Measurements from ENCODE around the gene SPATA32.

DNA sequence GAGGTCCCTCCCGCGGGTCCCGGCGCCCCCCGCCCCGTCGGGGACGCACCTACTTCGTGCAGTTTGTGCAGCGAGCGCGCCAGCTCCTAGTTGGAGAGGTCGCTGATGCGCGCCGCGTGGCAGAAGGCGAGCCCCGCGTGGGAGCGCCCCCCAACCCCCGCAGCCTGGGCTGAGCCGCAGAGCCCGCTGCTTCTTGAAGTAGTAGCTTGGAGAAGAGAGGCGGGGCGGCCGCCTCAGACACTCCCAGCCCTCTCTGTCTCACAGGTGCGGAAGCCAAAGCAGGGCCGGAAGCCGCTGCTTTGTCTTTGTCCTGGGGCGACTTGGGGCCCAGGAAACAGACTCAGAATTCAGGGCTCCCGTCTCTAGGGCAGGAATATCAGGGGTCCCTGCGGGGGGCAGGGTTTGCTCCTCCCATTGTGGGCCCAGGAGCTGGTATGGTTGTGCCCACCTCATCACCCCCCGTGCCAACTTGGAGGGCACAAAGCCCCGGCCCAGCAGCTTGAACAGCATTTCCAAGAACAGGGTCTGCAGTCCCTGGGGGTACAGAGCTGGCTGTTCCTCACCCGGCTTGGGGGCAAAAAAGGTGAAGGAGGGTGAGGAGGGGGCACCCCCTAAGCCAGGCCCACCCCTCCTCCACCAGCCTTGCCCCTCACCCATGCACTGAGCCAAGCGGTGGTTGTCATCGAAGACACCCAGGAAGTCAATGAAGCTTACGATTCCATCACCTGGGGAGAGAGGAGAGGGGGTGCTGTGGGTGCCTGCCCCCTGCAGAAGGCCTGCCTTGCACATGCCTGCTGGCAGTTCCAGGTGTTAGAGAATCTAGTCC lies 13.5 kb downstream of the SPATA32 start:
- TF ChIP-seq, protein P1, sequence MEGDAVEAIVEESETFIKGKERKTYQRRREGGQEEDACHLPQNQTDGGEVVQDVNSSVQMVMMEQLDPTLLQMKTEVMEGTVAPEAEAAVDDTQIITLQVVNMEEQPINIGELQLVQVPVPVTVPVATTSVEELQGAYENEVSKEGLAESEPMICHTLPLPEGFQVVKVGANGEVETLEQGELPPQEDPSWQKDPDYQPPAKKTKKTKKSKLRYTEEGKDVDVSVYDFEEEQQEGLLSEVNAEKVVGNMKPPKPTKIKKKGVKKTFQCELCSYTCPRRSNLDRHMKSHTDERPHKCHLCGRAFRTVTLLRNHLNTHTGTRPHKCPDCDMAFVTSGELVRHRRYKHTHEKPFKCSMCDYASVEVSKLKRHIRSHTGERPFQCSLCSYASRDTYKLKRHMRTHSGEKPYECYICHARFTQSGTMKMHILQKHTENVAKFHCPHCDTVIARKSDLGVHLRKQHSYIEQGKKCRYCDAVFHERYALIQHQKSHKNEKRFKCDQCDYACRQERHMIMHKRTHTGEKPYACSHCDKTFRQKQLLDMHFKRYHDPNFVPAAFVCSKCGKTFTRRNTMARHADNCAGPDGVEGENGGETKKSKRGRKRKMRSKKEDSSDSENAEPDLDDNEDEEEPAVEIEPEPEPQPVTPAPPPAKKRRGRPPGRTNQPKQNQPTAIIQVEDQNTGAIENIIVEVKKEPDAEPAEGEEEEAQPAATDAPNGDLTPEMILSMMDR (IDR thresholded peaks at IDR 0.05), result no peak
- TF ChIP-seq POLR2A (IDR thresholded peaks at IDR 0.05), result no peak

All from uterus (tissue), 2 donors.